ENCODE data around the gene CCDC146.

The CCDC146 gene

DNA sequence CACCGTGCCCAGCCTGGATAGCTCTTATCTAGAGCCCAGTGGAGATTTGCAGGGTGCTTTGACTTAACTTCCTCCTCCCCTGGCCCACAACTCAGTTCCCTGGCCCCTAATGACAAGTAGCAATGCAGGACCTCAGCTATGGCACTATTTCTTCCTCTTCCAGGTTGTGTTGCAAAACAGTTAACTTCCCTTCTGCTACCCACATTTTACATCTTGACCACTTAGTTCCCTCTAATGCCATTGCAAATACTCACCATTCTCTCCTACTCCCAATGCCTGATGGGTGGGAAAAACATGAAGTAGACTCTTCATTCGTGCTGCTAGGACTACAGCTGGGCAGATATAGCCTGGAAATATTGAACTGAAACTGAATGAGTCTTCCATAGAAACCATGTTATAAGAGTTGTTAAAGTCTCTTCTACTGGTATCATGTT is 116.3 kb downstream of the CCDC146 start:
- Histone ChIP-seq H3K27me3 (ENCODE audit: control insufficient read depth, insufficient read depth, low read length) (no peaks in the 10 kb centered on the region), H3K4me3 (ENCODE audit: low read length) (no peak overlapping the region), H3K9ac (ENCODE audit: low read depth, low read length) (no peak overlapping the region)

DNA sequence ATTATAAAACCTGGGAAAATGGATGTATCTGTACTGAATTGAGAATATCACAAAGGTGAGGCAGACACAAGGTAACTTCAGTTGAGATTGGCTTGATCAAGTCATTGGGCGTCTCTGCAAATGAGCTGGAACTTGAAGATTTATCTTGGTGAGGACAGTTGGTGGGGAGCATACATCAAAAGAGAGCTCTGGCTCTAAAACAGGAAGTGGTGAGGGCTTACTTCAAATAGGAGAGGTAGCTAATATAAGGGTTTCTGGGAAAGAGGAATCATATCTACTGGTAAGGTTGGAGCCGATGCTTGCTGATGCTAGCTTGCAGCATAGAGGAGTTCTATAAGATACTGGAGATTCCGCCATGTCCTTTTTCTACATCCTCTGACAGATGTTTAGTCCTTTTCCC is 117.1 kb downstream of the CCDC146 start:
- H3K9ac ChIP-seq (ENCODE audit: low read depth, low read length) = no peak overlapping the region
- peaks cover 10% of the 10 kb centered on the region for H3K4me1 ChIP-seq (ENCODE audit: control insufficient read depth, insufficient read depth, low read length)
- no peak overlapping the region for H3K4me2 ChIP-seq (ENCODE audit: low read length)
- no peak overlapping the region for H3K4me3 ChIP-seq (ENCODE audit: low read length)
- H3K27me3 ChIP-seq (ENCODE audit: control insufficient read depth, insufficient read depth, low read length) = no peaks in the 10 kb centered on the region
- no peaks in the 10 kb centered on the region for H3K36me3 ChIP-seq (ENCODE audit: insufficient read depth, low read length)
- H3K9me3 ChIP-seq (replicated peaks; ENCODE audit: low read length) = no peaks in the 10 kb centered on the region

More for the DNA sequence above, 116.3 kb downstream of the CCDC146 start:
- Histone ChIP-seq H3K9me3 (replicated peaks; ENCODE audit: low read length) (no peaks in the 10 kb centered on the region), H3K36me3 (ENCODE audit: insufficient read depth, low read length) (no peaks in the 10 kb centered on the region), H3K4me1 (ENCODE audit: control insufficient read depth, insufficient read depth, low read length) (peaks cover 7% of the 10 kb centered on the region), H3K4me2 (ENCODE audit: low read length) (no peak overlapping the region)

GRCh38 chr7:77242068-77242467 is 119.7 kb downstream of the CCDC146 start:
- no peak overlapping the region for H3K9ac ChIP-seq (ENCODE audit: low read depth, low read length)
- peaks cover 31% of the 10 kb centered on the region for H3K4me1 ChIP-seq (ENCODE audit: control insufficient read depth, insufficient read depth, low read length)
- H3K9me3 ChIP-seq (replicated peaks; ENCODE audit: low read length) = no peaks in the 10 kb centered on the region
- no peak overlapping the region for H3K4me3 ChIP-seq (ENCODE audit: low read length)
- no peaks in the 10 kb centered on the region for H3K36me3 ChIP-seq (ENCODE audit: insufficient read depth, low read length)
- H3K4me2 ChIP-seq (ENCODE audit: low read length) = no peak overlapping the region
- H3K27me3 ChIP-seq (ENCODE audit: control insufficient read depth, insufficient read depth, low read length) = no peaks in the 10 kb centered on the region

DNA sequence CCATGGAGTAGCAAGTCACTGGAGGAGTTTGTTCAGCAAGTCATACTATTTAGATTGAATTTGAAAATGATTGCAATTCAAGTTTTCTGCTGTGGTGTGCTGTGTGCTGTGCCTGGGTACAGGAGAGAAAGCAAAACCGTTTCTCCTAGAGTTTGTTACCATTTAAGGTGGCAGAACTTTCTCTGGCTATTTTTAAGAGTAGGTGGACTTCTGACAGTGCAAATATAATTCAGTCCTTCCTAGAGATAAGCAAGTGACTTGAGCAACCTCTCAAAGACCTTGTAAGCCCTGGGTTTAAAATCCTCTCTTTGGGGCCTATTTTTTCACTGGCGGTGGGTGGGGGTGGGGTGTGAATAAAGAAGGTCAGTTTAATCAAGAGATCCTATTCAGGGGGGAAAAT is 120.1 kb downstream of the CCDC146 start:
- Histone ChIP-seq H3K9ac (ENCODE audit: low read depth, low read length) (no peak overlapping the region), H3K4me1 (ENCODE audit: control insufficient read depth, insufficient read depth, low read length) (peaks cover 32% of the 10 kb centered on the region), H3K4me3 (ENCODE audit: low read length) (no peak overlapping the region), H3K27me3 (ENCODE audit: control insufficient read depth, insufficient read depth, low read length) (no peaks in the 10 kb centered on the region), H3K4me2 (ENCODE audit: low read length) (no peak overlapping the region), H3K9me3 (replicated peaks; ENCODE audit: low read length) (no peaks in the 10 kb centered on the region), H3K36me3 (ENCODE audit: insufficient read depth, low read length) (no peaks in the 10 kb centered on the region)

DNA sequence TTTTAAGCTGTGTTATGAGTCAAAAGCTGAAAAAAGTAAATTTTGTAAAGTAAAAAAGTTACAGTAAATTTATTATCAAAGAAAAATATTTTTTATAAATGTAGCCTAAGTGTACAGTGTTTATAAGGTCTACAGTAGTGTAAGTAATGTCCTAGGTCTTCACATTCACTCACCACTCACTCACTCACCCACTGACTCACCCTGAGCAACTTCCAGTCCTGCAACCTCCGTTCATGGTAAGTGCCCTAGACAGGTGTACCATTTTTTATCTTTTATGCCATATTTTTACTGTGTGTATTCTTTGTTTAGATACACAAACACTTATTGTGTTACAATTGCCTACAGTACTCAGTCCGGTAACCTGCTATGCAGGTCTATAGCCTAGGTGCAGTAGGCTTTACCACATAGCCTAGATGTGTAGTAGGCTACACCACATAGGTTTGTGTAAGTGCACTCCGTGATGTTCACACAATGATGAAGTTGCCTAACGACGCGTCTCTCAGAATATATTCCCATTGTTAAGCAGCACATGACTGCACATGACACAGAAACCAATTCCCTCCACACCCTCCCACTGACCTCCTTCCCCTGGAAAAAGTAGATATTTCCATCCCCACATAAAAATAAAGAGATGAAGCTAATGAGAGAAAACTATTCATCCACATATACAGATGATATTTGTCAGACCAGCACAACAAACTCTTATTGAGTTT is 122.0 kb downstream of the CCDC146 start:
- Histone ChIP-seq H3K27me3 (ENCODE audit: control insufficient read depth, insufficient read depth, low read length) (no peaks in the 10 kb centered on the region), H3K4me2 (ENCODE audit: low read length) (no peak overlapping the region), H3K9ac (ENCODE audit: low read depth, low read length) (no peak overlapping the region), H3K4me1 (ENCODE audit: control insufficient read depth, insufficient read depth, low read length) (peaks cover 25% of the 10 kb centered on the region), H3K4me3 (ENCODE audit: low read length) (no peak overlapping the region), H3K36me3 (ENCODE audit: insufficient read depth, low read length) (no peaks in the 10 kb centered on the region), H3K9me3 (replicated peaks; ENCODE audit: low read length) (no peaks in the 10 kb centered on the region)

GRCh38 chr7:77245015-77245755 is 122.8 kb downstream of the CCDC146 start:
- H3K9me3 ChIP-seq (replicated peaks; ENCODE audit: low read length) = no peaks in the 10 kb centered on the region
- no peaks in the 10 kb centered on the region for H3K27me3 ChIP-seq (ENCODE audit: control insufficient read depth, insufficient read depth, low read length)
- peak overlapping the region; percentile 7 for H3K4me3 ChIP-seq (ENCODE audit: low read length)
- H3K36me3 ChIP-seq (ENCODE audit: insufficient read depth, low read length) = no peaks in the 10 kb centered on the region
- H3K9ac ChIP-seq (ENCODE audit: low read depth, low read length) = no peak overlapping the region
- peak overlapping the region; percentile 22 for H3K4me2 ChIP-seq (ENCODE audit: low read length)
- H3K4me1 ChIP-seq (ENCODE audit: control insufficient read depth, insufficient read depth, low read length) = peaks cover 25% of the 10 kb centered on the region

DNA sequence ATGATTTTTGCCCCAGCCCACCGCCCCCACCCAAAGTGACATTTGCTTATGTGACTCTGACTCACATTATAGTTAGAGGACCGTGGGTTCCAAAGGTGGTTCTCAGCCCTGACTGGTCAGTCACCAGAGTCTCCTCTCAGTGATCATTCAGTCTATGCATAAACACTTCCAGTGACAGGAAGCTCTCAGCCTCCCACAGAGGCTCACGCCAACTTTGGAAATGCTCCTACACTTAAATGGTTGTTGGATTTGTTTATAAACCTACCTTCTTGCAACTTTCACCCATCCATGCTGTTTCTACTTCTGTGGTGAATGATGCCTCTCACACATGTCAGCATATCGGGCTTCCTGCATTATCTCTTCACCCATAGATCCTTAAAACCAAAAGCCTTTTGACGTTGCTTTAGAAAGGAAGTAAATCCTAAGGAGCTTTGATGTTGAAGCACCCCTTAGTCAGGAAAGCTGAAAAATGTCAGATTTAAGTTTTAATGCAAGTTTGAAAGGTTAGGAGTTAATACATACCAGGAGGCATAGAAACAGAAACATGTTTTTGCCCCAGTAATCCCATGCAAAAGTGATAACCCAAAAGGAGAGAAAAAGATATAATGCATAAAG is 123.7 kb downstream of the CCDC146 start:
- peaks cover 25% of the 10 kb centered on the region for H3K4me1 ChIP-seq (ENCODE audit: control insufficient read depth, insufficient read depth, low read length)
- no peaks in the 10 kb centered on the region for H3K36me3 ChIP-seq (ENCODE audit: insufficient read depth, low read length)
- H3K4me2 ChIP-seq (ENCODE audit: low read length) = peak overlapping the region; percentile 60
- H3K4me3 ChIP-seq (ENCODE audit: low read length) = no peak overlapping the region
- no peaks in the 10 kb centered on the region for H3K9me3 ChIP-seq (replicated peaks; ENCODE audit: low read length)
- H3K27me3 ChIP-seq (ENCODE audit: control insufficient read depth, insufficient read depth, low read length) = no peaks in the 10 kb centered on the region
- H3K9ac ChIP-seq (ENCODE audit: low read depth, low read length) = no peak overlapping the region

GRCh38 chr7:77247206-77247850 is 124.9 kb downstream of the CCDC146 start:
- Histone ChIP-seq H3K36me3 (ENCODE audit: insufficient read depth, low read length) (no peaks in the 10 kb centered on the region), H3K27me3 (ENCODE audit: control insufficient read depth, insufficient read depth, low read length) (no peaks in the 10 kb centered on the region), H3K4me3 (ENCODE audit: low read length) (no peak overlapping the region), H3K4me1 (ENCODE audit: control insufficient read depth, insufficient read depth, low read length) (peaks cover 25% of the 10 kb centered on the region), H3K9ac (ENCODE audit: low read depth, low read length) (no peak overlapping the region), H3K4me2 (ENCODE audit: low read length) (no peak overlapping the region), H3K9me3 (replicated peaks; ENCODE audit: low read length) (no peaks in the 10 kb centered on the region)

DNA sequence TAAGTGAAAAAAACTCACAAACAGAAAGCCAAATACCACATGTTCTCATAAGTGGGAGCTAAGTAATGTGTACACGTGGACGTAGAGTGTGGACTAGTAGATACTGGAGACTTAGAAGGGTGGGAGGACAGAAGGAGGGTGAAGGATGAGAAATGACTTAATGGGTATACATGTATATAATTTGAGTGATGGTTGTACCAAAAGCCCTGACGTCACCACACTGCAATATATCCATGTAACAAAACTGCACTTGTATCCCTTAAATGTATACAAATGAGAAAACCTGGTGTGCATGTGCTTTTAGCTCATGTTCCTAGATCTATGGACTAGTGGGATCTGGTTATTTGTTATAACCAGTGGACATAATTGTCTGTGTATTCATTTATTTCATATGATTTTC is 125.7 kb downstream of the CCDC146 start:
- Histone ChIP-seq H3K27me3 (ENCODE audit: control insufficient read depth, insufficient read depth, low read length) (no peaks in the 10 kb centered on the region), H3K36me3 (ENCODE audit: insufficient read depth, low read length) (no peaks in the 10 kb centered on the region), H3K4me2 (ENCODE audit: low read length) (no peak overlapping the region), H3K9ac (ENCODE audit: low read depth, low read length) (no peak overlapping the region), H3K4me3 (ENCODE audit: low read length) (no peak overlapping the region), H3K4me1 (ENCODE audit: control insufficient read depth, insufficient read depth, low read length) (peaks cover 25% of the 10 kb centered on the region), H3K9me3 (replicated peaks; ENCODE audit: low read length) (no peaks in the 10 kb centered on the region)

DNA sequence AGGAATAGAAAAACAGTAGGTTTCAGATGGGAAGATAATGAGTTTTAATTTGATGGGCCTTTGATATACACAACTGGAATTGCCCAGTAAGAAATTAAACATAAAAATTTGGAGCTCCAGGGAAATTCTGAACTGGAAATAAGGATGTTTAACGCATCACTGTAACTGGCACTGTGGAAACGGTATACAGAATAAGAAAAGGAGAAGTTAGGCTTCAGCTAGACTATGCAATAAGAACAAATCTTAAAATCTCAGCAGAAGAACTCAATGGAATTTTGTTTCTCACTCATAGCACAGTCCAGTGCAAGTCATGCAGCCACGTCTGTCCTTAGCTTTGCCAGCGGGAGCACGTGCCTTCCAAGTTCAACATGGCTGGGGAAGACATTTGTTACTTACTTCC is 130.1 kb downstream of the CCDC146 start:
- H3K27me3 ChIP-seq (ENCODE audit: control insufficient read depth, insufficient read depth, low read length) = no peaks in the 10 kb centered on the region
- H3K9me3 ChIP-seq (replicated peaks; ENCODE audit: low read length) = no peaks in the 10 kb centered on the region

DNA sequence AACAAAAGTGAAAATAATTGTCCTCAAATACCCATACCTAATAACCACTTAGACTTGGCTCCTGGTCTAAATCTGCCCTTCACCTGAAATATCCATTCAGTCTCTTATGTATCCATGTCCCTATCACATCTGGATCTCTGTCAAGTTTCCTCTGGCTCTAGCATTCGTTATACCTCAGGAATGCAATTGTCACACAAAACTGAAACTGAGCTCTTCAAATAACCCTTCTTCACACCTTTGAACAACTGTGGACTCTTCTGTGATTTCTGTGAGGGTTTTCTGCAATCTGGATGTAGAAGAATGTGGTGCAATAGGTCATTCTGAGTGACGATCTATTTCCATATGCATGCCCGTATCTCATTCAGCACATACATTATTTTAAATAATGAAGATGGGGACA is 130.7 kb downstream of the CCDC146 start:
- Histone ChIP-seq H3K27me3 (ENCODE audit: control insufficient read depth, insufficient read depth, low read length) (no peaks in the 10 kb centered on the region), H3K9me3 (replicated peaks; ENCODE audit: low read length) (no peaks in the 10 kb centered on the region), H3K4me3 (ENCODE audit: low read length) (no peak overlapping the region), H3K4me2 (ENCODE audit: low read length) (no peak overlapping the region), H3K9ac (ENCODE audit: low read depth, low read length) (no peak overlapping the region), H3K4me1 (ENCODE audit: control insufficient read depth, insufficient read depth, low read length) (no peaks in the 10 kb centered on the region), H3K36me3 (ENCODE audit: insufficient read depth, low read length) (no peaks in the 10 kb centered on the region)

More for the DNA sequence above, 130.1 kb downstream of the CCDC146 start:
- Histone ChIP-seq H3K9ac (ENCODE audit: low read depth, low read length) (no peak overlapping the region), H3K36me3 (ENCODE audit: insufficient read depth, low read length) (no peaks in the 10 kb centered on the region), H3K4me3 (ENCODE audit: low read length) (no peak overlapping the region), H3K4me2 (ENCODE audit: low read length) (no peak overlapping the region), H3K4me1 (ENCODE audit: control insufficient read depth, insufficient read depth, low read length) (no peaks in the 10 kb centered on the region)
